GM19452 (cell line): ENCODE results near the gene VASH1.

Source experiments
- ATAC-seq: cut with Tn5 transposase; IDR thresholded peaks from one replicate; pipeline ENCODE4 v1.9.1; 2021; ENCODE audit not compliant: unreplicated experiment

VASH1 gene

DNA sequence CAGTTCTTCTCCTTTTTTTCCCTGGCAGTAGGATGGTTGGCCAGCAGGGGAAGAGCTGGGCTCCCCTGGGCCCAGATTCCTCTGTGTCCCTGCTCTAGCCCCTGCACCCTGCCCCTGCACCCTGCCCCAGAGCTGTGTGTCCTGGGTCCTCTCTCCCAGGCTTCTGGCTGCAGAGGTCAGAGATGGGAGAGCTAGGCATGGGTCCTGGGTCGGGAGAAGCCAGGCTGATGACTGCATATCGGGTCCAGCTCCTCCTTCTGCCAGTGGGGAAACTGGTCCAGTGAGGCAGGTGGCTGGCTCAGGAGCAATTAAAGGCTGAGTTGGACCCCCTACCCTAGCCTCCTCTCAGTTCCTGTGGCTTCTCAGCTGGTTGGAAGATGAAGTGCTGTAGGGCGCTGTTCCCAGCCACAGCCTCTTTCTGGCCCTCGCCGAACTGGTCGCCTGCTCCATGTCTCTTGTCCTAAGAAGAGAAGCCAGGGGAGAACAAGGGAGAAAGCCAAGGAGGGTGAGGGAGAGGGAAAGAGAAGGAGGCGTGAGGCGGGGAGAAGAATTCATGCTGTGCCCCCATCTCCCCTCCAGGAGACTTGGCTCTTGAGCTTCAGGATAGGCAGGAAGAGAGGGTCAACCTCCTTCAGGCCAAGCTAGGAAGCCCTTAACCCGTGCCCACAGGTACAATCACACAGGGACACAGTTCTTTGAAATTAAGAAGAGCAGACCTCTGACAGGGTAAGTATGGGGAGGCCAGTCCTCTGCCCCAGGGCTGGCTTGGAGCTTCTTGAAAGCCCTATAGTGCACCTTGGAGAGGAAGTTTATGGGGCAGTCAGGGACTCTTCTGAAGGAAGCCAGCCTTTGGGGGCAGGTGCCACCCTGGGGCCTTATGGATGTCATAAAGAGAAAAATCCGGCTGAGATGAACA, 9.5 kb downstream of the VASH1 start:
- ATAC-seq = no peak

- no peak for ATAC-seq
Measured at GRCh38 chr14:76771437-76771980, 10.2 kb downstream of the VASH1 start.

DNA sequence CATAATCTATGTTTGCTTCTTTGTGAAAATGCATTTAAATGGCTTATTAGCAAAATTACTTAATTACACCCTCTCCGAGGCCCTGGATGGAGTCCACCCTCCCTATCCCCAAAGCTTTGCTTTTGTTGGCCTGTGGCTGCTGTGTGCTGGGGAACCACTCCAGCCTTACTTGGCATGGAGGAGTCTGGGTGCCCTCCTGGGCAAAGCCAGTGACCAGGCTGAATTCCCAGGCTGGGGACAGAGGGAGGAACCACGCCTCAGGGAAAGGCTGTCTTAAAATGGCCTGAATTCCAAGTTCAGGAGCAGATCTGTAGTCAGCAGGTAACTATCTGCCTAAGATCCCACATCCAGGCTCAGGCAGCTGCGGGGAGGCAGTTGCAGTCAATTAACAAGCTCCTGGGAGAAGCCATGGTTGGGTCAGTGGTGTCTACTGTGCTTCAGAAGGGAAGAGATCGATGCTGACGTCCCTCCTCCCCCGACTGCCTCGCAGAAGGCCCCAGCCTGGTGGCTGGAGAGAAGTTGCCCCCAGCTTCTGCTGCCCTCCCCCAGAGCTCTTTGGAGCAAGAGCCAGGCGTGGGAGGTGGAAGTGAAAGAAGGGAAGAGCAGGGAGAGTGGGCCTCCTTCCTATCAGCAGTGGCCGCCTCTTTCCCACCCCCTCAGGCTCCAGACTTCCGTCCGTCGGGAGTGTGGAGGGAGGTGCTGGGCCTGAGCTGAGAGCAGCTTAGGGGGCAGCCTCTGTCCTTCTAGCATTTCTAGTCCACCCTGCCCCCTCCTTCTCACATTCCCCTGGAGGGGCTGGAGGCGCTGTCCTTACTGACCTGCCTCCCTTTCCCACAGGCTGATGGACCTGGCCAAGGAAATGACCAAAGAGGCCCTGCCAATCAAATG, 11.3 kb downstream of the VASH1 start:
- no peak for ATAC-seq

- ATAC-seq = no peak
Measured at GRCh38 chr14:76773188-76773885, 12.1 kb downstream of the VASH1 start.

DNA sequence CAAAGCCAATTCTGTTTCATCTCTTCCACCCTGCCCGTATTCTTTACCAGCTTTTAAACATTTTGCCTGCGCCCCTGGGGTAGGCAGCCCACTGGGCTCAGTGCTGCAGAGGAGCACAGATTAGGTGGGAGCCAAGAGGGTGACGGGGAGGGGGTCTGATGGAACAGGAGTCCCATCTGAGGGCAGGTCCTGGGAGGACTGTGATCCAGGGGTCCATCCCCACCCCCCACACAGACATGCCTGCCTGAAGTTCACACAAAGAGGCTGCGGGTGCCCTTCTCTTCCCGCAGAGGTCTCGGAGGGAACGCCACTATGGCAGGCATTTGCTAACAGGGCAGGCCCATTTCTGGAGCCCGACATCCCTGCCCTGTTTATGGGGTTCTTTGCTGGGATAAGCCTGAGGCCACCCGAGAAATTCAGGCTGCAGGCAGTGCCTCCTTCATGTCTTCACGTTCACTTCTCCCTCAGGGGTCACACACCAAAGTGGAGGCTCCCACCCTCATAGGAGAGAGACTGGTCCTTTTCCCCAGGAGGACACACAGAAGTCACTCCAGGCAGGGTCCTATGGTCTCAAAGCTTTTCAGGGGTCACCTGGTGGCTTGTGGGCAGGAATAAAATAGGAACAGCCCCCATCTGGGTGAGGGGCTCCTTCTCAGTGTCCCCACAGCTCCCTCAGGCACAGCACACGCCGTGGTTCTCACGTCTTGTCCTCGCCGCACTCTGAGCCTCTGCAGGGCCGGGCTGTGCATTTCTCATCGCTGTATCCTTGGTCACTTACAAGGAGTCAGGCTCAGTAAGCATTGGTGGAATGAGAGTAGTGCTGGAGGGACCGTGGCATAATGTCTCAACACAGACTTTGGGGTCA, 12.9 kb downstream of the VASH1 start:
- no peak for ATAC-seq

DNA sequence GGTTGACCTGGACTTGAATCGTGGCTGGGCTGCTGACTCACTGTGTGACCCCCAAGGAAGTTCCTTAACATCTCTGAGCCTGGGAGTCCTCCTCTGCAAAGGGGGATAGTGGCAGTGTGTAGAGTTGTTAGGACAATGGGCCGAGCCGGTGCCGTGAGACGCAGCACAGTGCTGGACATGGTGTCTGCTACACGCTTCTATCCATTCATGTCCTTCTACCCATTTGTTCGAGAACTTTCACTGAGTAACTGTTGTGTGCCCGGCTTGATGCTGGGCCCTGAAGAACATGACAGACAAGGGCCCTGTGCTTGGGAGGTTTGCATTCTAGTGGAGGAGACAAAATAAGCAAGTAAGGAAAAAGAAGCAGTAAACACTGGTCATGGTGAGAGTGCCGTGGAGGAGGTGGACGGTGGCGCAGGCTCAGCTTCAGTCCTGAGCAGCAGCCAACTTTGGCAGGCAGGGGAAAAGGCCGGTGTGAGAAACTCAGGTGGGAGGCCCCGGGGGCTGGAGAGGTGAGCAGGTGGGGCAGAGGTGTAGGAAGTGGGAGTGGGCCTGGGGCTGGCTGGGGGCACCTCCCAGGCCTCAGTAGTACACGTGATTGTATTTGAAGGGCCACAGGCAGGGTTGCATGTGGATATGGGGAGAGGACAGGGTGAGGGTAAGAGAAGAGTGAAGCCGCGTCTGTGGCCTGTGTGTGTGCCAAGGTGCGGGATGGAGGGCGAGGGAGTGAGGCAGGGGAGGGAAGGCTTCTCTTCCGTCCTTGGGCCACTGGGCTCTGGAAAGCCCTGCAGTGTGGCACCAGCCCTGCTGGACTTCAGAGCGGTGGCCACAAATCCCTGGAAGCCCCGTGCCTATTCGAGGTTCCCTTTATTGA, 13.8 kb downstream of the VASH1 start:
- no peak for ATAC-seq

- ATAC-seq = no peak
Measured at GRCh38 chr14:76775695-76776427, 14.6 kb downstream of the VASH1 start.

DNA sequence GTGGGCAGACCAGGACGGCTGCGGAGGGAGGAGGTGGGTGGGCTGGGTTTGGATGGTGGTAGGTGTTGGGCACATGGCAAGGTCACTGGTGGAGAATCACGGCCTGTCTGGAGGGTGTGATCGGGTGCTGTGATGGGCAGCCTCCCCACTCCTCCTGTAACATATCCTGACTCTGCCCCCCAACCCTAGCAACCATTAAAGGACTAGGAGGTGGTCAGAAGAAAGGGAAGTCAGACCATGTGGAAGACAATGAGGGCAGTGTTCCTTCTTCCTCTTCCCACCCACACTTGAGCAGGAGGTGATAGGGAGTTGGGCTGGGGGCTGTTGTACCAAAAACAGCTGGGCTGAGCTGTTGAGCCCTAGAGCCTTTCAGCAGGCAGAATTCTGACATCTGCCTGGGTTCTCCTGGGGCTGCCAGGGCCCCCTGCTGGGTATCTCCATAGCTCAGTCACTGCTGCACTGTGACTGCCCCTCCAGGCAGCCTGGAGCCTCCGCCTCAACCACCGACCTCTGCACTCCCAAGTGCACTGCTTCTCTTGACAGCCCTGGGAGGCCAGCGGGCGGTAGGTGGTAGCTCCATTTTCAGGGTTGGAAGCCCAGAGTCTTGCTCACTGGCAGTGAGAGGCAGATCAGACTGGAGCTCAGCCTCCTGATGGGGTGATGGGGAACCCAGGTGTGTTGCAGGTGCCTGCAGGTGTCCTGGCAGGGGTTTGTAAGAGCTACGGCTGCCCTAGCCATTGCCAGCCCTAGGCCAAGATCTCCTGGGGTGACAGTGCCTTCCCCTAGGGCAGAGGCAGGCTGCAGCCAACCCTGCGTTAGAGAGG, 15.4 kb downstream of the VASH1 start:
- ATAC-seq = no peak

- ATAC-seq = no peak
Measured at GRCh38 chr14:76777721-76778120, 16.5 kb downstream of the VASH1 start.

DNA sequence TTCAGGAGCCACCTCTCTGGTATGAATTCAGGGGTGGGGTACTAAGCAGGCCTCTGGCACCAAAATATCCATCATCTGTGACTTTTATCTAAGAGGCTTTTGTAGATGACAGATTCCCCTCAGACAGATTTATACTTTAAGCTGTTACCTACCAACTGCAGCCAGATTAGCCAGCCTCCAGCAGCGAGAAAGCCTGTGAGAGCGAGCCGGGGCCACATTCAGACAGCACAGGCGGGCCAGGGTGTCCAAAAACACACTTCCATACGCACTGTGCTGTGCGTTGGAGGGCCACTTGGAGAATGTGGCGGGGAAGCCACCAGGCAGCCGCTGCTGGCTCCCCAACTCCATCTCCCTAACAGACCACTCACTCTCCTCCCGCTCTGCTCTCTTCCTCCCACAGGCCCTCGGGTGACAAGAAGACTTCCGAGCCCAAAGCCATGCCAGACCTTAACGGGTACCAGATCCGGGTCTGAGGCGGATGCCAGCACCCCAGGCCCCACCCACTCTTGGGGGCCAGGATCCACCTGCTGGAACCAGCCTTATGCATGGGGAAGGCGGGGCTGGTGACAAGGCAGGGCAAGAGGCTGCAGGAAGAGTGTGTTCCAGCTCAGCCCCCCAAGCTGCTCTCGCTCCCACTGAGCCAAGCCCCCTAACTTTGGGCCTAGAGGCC, 17.4 kb downstream of the VASH1 start:
- ATAC-seq = no peak

DNA sequence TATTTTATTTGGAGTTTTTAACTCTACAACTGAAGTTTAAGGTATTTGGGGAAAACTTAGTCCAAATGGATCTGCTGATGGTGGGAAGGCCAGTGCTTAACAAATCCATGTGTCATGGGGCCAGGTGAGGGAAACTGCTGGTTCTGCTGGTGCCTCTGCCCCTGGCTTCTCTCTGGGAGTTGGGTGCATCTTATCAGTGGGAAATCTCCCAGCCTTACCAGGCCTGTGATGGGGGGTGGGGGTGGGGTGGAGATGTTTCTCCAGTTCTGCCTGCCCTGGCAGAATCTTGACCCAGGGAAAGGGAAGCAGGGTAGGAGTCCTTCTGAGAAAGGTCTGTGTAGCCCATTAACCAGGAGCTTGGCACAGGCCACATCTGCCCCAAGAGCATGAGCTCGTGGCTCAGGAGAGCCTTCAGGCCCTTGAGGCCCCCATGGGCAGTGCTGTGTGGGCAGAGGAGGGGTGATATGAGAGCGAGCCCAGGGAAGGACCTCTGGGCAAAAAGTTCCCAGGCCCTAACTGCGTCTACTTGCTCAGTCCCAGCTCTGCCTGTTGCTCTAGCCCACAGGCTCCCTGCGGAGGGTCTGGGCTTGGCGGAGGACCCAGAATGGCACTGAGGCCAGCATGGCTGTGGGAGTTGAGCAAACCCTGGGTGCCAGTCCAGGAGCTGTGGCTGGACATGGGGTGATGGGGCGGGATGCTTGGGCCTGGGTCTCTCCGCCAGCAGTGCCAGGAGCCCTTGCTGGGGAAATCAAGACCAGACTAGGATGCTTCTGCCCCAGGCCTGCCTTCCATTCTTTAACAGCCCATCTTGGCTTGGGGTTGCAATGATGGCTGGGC, 18.2 kb downstream of the VASH1 start:
- no peak for ATAC-seq

DNA sequence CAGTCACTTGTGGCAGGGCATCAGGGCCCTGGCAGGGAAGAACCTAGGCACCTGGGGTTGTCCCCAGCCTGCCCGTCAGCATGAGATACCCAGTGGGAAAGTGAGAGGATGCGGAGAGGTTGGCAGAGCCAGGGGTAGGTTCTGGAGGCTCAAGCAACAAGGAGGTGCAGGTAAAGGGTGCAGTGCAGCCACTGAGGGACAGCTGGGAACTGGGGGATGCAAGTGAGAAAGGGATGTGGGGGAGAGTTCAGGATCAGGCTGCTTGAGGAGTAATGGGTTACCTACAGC, 18.7 kb downstream of the VASH1 start:
- ATAC-seq = no peak

DNA sequence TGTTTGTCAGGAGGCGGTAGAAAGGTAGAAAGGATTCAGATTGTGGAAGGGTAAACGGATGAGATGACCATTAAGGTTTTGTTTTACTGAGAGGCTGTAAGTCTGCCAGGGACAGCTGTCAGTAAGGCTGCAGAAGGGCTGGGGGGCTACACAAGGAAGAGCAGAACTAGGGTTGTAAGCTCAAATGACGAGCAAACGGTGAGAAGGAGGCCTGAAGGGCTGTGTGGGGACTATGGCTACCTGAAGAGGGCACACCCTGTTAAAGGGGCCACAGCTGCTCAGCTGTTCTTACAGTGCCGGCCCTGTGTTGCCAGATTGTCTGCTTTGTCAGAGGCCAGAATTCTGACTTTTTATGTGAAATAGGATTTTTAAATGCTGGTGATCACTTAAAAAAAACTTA, 19.1 kb downstream of the VASH1 start:
- ATAC-seq = no peak

- no peak for ATAC-seq
Measured at GRCh38 chr14:76780875-76781647, 19.8 kb downstream of the VASH1 start.

DNA sequence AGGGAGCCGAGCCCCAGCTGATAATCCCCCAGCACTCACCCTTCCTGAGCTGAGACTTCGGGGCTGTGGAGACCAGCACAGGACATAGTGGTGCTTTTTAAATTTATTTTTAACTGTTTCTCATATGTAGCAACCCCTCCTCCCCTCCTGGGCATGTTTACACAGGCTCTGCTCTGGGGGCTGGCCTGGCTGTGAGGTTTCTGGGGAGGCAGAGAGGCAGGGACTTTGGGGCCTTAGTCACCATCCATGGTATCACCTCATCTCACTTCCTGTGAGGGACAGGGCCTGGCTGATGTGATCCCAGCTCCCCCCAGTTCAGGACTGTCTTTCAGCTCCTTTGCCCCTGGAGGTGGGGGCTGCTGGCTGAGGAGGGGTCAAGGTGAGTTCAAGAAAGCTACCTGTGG, 20.4 kb downstream of the VASH1 start:
- ATAC-seq = no peak
